ENCODE results near the gene BCAM.

DNA sequence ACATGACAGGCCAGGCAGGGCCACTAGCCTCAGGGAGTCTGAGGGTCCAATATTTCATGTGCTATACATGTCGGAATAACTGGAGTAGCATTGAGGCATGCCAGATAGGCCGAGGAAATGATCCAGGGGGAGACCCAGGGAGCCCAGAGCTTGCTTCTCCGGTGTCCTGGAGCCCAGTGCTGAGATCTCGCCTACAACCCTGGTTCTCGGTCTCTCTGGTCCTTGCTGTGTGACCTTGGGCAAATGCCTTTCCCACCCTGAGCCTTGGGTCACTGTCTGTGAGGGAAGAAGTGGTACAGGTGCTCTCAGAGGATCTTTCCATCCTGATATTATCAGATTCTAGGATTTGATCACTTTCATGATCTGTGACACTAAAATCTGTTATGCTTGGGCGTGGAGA lies 19.9 kb upstream of the BCAM start:
- TF ChIP-seq POLR2AphosphoS5 (IDR thresholded peaks at IDR 0.05; ENCODE audit: low read depth, low read length) (no peak), EZH2 (IDR thresholded peaks at IDR 0.05) (no peak), EZH2phosphoT487 (IDR thresholded peaks at IDR 0.05; ENCODE audit: borderline replicate concordance) (no peak), JUND (IDR thresholded peaks at IDR 0.05) (no peak), TCF7L2 (IDR thresholded peaks at IDR 0.05; ENCODE audit: borderline replicate concordance, extremely low read depth, insufficient read depth, insufficient read length) (no peak), FOSL1 (IDR thresholded peaks at IDR 0.05; ENCODE audit: low read depth) (no peak), SP1 (IDR thresholded peaks at IDR 0.05; ENCODE audit: low read depth) (no peak)
- TF ChIP-seq, protein P1, sequence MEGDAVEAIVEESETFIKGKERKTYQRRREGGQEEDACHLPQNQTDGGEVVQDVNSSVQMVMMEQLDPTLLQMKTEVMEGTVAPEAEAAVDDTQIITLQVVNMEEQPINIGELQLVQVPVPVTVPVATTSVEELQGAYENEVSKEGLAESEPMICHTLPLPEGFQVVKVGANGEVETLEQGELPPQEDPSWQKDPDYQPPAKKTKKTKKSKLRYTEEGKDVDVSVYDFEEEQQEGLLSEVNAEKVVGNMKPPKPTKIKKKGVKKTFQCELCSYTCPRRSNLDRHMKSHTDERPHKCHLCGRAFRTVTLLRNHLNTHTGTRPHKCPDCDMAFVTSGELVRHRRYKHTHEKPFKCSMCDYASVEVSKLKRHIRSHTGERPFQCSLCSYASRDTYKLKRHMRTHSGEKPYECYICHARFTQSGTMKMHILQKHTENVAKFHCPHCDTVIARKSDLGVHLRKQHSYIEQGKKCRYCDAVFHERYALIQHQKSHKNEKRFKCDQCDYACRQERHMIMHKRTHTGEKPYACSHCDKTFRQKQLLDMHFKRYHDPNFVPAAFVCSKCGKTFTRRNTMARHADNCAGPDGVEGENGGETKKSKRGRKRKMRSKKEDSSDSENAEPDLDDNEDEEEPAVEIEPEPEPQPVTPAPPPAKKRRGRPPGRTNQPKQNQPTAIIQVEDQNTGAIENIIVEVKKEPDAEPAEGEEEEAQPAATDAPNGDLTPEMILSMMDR (IDR thresholded peaks at IDR 0.05 in 2 of 3, conservative IDR thresholded peaks at IDR 0.05 in 1 of 3; ENCODE audit: borderline replicate concordance in 1 of 3, insufficient read depth in 1 of 3, low read depth in 2 of 3, low read length in 2 of 3): no peak
- TF ChIP-seq, protein P2, sequence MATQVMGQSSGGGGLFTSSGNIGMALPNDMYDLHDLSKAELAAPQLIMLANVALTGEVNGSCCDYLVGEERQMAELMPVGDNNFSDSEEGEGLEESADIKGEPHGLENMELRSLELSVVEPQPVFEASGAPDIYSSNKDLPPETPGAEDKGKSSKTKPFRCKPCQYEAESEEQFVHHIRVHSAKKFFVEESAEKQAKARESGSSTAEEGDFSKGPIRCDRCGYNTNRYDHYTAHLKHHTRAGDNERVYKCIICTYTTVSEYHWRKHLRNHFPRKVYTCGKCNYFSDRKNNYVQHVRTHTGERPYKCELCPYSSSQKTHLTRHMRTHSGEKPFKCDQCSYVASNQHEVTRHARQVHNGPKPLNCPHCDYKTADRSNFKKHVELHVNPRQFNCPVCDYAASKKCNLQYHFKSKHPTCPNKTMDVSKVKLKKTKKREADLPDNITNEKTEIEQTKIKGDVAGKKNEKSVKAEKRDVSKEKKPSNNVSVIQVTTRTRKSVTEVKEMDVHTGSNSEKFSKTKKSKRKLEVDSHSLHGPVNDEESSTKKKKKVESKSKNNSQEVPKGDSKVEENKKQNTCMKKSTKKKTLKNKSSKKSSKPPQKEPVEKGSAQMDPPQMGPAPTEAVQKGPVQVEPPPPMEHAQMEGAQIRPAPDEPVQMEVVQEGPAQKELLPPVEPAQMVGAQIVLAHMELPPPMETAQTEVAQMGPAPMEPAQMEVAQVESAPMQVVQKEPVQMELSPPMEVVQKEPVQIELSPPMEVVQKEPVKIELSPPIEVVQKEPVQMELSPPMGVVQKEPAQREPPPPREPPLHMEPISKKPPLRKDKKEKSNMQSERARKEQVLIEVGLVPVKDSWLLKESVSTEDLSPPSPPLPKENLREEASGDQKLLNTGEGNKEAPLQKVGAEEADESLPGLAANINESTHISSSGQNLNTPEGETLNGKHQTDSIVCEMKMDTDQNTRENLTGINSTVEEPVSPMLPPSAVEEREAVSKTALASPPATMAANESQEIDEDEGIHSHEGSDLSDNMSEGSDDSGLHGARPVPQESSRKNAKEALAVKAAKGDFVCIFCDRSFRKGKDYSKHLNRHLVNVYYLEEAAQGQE (IDR thresholded peaks at IDR 0.05; ENCODE audit: low read depth): no peak
- TF ChIP-seq, protein P3, sequence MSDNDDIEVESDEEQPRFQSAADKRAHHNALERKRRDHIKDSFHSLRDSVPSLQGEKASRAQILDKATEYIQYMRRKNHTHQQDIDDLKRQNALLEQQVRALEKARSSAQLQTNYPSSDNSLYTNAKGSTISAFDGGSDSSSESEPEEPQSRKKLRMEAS (IDR thresholded peaks at IDR 0.05): no peak

Measured in HCT116 (cell line).